ENCODE data around the gene TMEM234.

The TMEM234 gene

DNA sequence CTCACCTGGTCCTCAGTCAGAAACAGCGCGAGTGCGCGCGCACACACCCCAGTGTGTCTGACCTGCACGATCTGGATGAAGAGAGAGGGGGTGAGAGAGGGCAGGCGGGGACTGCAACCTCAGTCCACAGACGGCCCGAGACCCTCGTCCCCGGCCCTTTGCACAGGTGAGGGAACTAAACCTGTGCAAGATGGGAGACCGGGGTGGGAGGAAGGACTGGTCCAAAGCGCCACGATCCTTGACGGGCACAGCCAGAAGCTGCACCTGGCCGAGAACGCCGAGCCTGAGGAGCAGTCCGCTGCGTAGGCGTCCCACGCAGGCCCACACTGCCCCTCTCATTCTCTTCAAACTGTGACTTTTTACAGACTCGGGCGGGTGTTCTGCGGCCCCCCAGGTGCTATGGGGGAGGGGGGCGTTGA, 17.2 kb downstream of the TMEM234 start:
- TF ChIP-seq, protein P1, sequence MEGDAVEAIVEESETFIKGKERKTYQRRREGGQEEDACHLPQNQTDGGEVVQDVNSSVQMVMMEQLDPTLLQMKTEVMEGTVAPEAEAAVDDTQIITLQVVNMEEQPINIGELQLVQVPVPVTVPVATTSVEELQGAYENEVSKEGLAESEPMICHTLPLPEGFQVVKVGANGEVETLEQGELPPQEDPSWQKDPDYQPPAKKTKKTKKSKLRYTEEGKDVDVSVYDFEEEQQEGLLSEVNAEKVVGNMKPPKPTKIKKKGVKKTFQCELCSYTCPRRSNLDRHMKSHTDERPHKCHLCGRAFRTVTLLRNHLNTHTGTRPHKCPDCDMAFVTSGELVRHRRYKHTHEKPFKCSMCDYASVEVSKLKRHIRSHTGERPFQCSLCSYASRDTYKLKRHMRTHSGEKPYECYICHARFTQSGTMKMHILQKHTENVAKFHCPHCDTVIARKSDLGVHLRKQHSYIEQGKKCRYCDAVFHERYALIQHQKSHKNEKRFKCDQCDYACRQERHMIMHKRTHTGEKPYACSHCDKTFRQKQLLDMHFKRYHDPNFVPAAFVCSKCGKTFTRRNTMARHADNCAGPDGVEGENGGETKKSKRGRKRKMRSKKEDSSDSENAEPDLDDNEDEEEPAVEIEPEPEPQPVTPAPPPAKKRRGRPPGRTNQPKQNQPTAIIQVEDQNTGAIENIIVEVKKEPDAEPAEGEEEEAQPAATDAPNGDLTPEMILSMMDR (IDR thresholded peaks at IDR 0.05; ENCODE audit: low read depth, low read length) = no peak

DNA sequence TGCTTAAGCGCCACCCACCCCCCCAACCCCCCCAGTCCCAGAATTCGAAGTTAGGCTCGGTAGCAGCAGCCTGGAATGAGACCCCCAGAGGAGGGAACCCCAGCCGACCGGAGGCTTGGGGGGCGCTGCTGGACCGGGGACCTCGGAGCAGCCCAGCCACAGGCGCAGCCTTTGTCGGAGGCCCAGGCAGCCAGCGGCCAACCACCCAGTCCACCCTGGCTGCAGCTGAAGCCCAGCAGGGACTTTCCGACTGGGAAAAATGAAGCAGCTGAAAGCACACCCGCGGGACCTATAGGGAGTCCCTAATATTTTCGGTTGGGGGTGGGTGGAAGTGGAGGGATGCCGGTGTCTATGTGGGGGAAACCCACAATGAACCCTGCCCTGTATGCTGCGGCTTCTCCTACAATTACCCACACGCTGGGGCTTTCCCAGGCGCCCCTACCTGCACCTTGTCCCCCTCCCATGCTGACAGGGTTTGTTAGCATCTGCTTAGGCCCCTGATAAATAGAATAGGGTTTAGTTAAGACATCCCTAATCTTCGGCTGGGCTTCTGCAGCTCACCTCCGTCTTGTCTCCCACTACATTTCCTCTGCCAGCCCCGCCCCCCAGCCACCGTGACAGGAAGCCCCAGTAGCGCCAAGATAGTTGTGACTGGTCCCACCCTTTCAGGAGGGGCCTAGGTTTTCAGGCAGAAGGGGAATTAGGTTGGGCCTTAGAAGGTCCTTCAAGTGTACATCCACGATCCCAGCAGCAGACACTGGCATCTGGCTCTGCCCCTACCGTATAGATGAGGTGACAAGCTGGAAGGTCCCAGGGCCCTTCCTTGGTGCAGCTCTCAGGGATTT, 20.9 kb downstream of the TMEM234 start:
- no peak for DNase-seq (ENCODE audit: extremely low read depth, low read depth)
- TF ChIP-seq, protein P1 (IDR thresholded peaks at IDR 0.05; ENCODE audit: low read depth, low read length) = peak; percentile 5

More for the DNA sequence above, 17.2 kb downstream of the TMEM234 start:
- no peak for DNase-seq (ENCODE audit: extremely low read depth, low read depth)

DNA sequence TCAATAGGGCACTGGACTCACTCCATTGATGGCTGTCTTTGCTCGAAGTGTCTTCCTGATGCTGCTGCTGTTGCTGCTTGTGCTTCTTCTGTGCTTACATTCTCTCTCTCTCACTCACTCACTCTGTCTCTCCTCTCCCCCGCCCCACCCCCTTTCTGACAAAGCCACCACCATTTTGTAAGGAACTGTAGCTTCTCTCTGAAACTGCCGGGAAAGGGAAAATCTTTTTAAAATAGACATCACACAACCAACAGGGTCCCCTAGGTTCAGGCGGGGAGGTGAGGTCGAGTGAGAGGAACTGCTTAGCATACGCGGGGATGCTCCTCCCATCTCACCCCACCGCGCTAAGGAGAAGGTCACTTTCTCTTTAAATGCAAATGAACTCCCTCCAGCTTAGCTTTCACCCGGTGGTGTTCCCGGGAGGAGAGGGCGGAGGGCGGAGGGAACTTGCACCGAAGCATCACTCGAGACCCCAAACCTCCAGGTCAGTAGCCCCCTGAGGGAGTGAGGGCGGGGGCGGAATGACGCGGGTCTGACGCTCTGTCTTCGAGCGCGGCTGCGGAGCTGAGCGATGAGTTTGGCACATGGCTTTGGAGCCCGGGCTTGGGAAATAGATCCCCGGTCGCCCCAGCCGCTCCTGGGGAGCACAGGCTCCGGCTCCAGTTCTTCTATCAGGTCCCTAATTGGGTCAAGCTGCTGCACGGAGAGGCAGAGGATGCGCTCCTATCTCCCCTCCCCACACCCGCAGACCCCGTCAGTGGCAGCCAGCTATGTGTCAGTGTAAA, 21.7 kb downstream of the TMEM234 start, which contains the start of gene CCDC28B:
TSS of gene CCDC28B (plus strand) at position 370 of the 785 bp plus-strand sequence. CDS start 1,341 bp downstream, outside the sequence.
- DNase-seq (ENCODE audit: extremely low read depth, low read depth) = no peak
- TF ChIP-seq, protein P1 (IDR thresholded peaks at IDR 0.05; ENCODE audit: low read depth, low read length) = no peak

GRCh38 chr1:32199717-32200072, 22.5 kb downstream of the TMEM234 start:
- no peak for DNase-seq (ENCODE audit: extremely low read depth, low read depth)
- TF ChIP-seq, protein P1 (IDR thresholded peaks at IDR 0.05; ENCODE audit: low read depth, low read length) = no peak

- DNase-seq (ENCODE audit: extremely low read depth, low read depth) = no peak
- TF ChIP-seq, protein P1 (IDR thresholded peaks at IDR 0.05; ENCODE audit: low read depth, low read length) = no peak
These were observed 23.0 kb downstream of the TMEM234 start for GRCh38 chr1:32199043-32199716.

GRCh38 chr1:32198237-32199042, 23.7 kb downstream of the TMEM234 start:
- no peak for DNase-seq (ENCODE audit: extremely low read depth, low read depth)
- TF ChIP-seq, protein P1 (IDR thresholded peaks at IDR 0.05; ENCODE audit: low read depth, low read length) = no peak

All from AG09319 (cell line).